ENCODE results near the gene POMP. TPM values are rescaled to one million over a fixed set of nuclear protein-coding genes. Genes with fewer than 3 reads are reported as not detected.

POMP gene
- total RNA-seq: 46.6 and 74.6 TPM in 2 replicates

DNA sequence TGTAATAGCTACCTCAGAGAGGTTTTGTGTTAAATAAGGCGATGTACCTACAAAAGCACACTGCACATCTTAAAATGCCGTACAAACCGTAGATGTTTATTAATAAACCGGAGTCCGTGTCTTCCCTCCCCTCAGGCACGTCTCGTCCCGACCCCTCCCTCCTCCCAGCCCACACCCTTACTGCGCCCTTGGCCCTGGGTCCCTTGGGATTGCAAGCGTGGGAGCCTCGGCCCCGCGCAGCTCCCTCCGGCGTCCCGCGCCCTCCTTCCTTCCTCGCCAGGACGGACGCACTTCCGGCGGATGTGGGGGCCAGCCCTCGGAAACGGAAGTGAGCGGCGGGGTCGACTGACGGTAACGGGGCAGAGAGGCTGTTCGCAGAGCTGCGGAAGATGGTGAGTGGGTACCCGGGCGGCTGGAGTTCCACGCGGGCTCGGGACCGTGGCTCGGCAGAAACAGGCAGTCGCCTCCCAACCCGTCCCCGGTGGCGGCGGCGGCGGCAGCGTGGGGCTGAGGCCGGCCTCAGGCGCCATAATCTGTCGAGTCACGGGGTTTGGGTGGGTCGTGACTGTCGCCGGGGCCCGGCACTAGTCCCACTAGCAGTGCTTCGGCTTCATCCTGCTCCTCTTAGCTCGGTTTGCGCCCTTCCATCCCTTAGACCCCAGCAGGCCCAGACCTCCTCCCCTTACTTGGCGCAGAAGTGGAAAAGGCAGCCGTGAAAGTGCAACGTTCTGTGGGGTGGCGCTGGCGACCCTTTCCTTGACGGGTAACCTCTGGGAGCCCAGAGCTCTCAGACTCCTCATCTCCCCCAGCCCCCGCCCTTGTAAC, at the start of gene POMP:
TSS of gene POMP (plus strand) at position 335 of the 825 bp plus-strand sequence. CDS start at position 390, 55 bp downstream.

DNA sequence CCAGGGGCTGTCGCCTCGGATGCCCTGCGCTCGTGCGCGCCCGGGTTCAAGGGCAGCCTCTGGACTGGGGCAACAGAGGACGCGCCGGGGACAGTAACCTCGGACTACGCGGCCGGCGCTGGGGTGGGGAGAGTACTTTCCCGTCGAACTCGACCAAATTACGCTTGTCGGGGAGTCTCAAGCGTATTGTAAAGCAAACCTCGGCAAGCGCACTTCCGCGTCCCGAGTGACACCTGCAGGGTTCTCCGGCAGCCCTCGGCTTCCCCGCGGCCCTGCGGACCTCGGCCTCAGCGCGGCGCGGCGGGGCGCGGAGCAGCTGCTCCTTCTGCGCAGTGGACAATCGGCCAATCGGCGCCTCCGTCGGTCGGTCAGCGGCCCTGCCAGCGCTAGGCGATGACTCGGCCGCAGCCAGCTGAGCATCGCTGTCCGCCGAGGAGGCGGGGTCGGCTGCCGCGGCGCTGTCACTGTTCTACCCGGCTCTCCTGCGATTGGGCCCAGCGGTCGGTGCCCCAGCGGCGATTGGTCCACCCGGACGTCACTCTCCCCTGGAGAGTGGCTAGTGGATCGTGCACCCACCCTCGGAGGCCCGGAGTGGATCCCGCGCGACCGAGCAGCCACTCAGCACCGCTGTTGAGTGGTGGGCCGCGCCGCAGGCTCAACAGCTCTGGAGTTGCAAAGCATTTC, 59.8 kb downstream of the POMP start, which contains the start of gene SLC46A3:
TSS of gene SLC46A3 (minus strand) at position 428 of the 684 bp plus-strand sequence. CDS start 972 bp downstream, outside the sequence.

Other genes with a start within 250 kb of the POMP start
- gene FLT1, start 164.0 kb upstream of the POMP start, total RNA-seq: 1.3 and 3.9 TPM in 2 replicates
- 5.6 and 7.7 TPM in 2 replicates for gene SLC46A3, start 59.8 kb downstream of the POMP start, total RNA-seq
- gene MTUS2, start 161.2 kb downstream of the POMP start, total RNA-seq: 0.25 TPM in 1 of 2 replicates, not detected in the other